GM12878 (cell line): ENCODE results near the gene IFIH1. TPM values are rescaled to one million over a fixed set of nuclear protein-coding genes. Genes with fewer than 3 reads are reported as not detected.

Experiments
- ATF3 ChIP-seq: IDR thresholded peaks from 2 replicates; pipeline ENCODE4 v1.6.1; 2011; ENCODE audit warnings: low read depth, mild to moderate bottlenecking, low read length, moderate library complexity, borderline replicate concordance; ENCODE audit errors: extremely low read depth
- BRCA1 ChIP-seq: IDR thresholded peaks from 2 replicates; pipeline ENCODE4 v1.6.1; 2011; ENCODE audit warnings: low read depth, low read length, improper control_type of control experiment
- CHD1 ChIP-seq: IDR thresholded peaks from 2 replicates; pipeline ENCODE4 v1.6.1; 2012; ENCODE audit warnings: low read depth, low read length, improper control_type of control experiment
- CREM ChIP-seq: IDR thresholded peaks from 2 replicates; pipeline ENCODE4 v1.6.1; 2014; ENCODE audit warnings: antibody characterized with exemption, low read depth
- E4F1 ChIP-seq: fragments of 450-650 bp; IDR thresholded peaks from 2 replicates; pipeline ENCODE4 v1.6.1; 2018; ENCODE audit warnings: borderline replicate concordance, mild to moderate bottlenecking; ENCODE audit not compliant: partially characterized antibody
- HCFC1 ChIP-seq: fragments of 150-350 bp; IDR thresholded peaks from 2 replicates; pipeline ENCODE4 v1.6.1; 2014; ENCODE audit warnings: low read length
- IKZF1 ChIP-seq: fragments of 450-650 bp; conservative IDR thresholded peaks from 2 replicates; pipeline ENCODE4 v1.6.1; 2017; ENCODE audit warnings: antibody characterized with exemption, mild to moderate bottlenecking
- IRF4 ChIP-seq: IDR thresholded peaks from 2 replicates; pipeline ENCODE4 v1.6.1; 2011; ENCODE audit warnings: low read depth, low read length
- NBN ChIP-seq: fragments of 450-650 bp; IDR thresholded peaks from 2 replicates; pipeline ENCODE4 v1.6.1; 2016
- PAX5 ChIP-seq: IDR thresholded peaks from 2 replicates; pipeline ENCODE4 v1.6.1; 2011; ENCODE audit warnings: low read depth, low read length, borderline replicate concordance
- SMC3 ChIP-seq: IDR thresholded peaks from 2 replicates; pipeline ENCODE4 v1.6.1; 2011; ENCODE audit warnings: low read length, improper control_type of control experiment, borderline replicate concordance
- ZBTB11 ChIP-seq: fragments of 450-650 bp; formaldehyde crosslinking; IDR thresholded peaks from 2 replicates; pipeline ENCODE4 v1.5.0; 2022; ENCODE audit warnings: mild to moderate bottlenecking, missing genetic modification characterization
- ZBTB4 ChIP-seq: fragments of 450-650 bp; formaldehyde crosslinking; IDR thresholded peaks from 2 replicates; pipeline ENCODE4 v1.4.0; 2022; ENCODE audit warnings: mild to moderate bottlenecking, moderate library complexity
- ZNF592 ChIP-seq: fragments of 450-650 bp; IDR thresholded peaks from 2 replicates; pipeline ENCODE4 v1.6.1; 2017; ENCODE audit warnings: mild to moderate bottlenecking, moderate library complexity
- polyA plus RNA-seq, 11 experiments: library from polyadenylated mRNA; depleted of rRNA in 4 of 11; unstranded in 6 of 11; stranded (reverse) in 5 of 11; fragments of >200 nt; fragmentation: Nextera tagmentation in 4 of 11; fragmentation: Illumina TruSeq in 1 of 11; extraction: Ambion mirVana in 4 of 11; extraction: Trizol in 1 of 11; gene quantifications; 1 replicate in 1 of 11; 2 replicates in 10 of 11; pipeline versions ENCODE4 v1.2.1 to v1.2.3, GENCODE V29; 2011 to 2016; ENCODE audit warnings: inconsistent platforms in 2 of 11, missing spikeins in 2 of 11, low read depth in 1 of 11
- total RNA-seq, 4 experiments: library from RNA; depleted of rRNA in 3 of 4; stranded (reverse); fragments of >200 nt in 3 of 4; fragmentation: Illumina TruSeq in 1 of 4; extraction: Trizol in 1 of 4; gene quantifications; 2 replicates each; pipeline versions ENCODE4 v1.2.1 to v1.2.3, GENCODE V29; 2013 to 2021

The IFIH1 gene
- total and polyA plus RNA-seq, 10 of the 15 experiments (the other 5 are each of a cell fraction or from before 2014, with no cell fraction given): 12.5 to 40.9 (median 28.8) TPM

GRCh38 chr2:162318328-162319180 is at the start of gene IFIH1 (continued):
- TF ChIP-seq ZBTB4 (CRISPR knock-in tag) (no peak), ZNF592 (0 out of 2 replicates have a peak, but pooled peaks have one; percentile 40), CREM (peak; percentile 61), ZBTB11 (CRISPR knock-in tag) (no peak), NBN (peak; percentile 96), PAX5 (peak; percentile 69; the same call in 1 of the 2 replicates), CHD1 (peak; percentile 66; the same call in 1 of the 2 replicates), BRCA1 (no peak), E4F1 (peak; percentile 32), IRF4 (peak; percentile 62), IKZF1 (peak; percentile 96), ATF3 (no peak), HCFC1 (no peak; the same call in 1 of the 2 replicates), SMC3 (no peak)
